ENCODE measurements around the gene C1orf226.

DNA sequence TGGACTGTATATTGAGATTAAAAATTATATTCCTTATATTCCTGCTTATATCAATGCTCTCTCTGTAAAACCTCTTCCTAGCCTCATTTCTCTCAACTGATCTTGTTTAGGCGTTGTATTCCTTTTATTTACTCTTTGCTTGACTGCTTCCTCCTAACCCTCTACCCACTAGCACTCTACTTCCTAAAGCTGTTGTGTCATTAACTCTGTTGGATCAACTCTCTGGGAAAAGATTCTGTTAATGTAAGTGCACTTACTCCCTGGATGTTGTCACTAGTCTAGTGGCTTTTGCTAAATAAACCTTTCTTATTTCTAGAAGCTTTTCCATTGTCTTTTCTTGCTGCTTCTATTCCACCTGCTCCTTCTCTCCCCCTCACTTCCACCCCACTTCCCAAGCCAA, 11.4 kb upstream of the C1orf226 start:
- TF ChIP-seq, protein P1, sequence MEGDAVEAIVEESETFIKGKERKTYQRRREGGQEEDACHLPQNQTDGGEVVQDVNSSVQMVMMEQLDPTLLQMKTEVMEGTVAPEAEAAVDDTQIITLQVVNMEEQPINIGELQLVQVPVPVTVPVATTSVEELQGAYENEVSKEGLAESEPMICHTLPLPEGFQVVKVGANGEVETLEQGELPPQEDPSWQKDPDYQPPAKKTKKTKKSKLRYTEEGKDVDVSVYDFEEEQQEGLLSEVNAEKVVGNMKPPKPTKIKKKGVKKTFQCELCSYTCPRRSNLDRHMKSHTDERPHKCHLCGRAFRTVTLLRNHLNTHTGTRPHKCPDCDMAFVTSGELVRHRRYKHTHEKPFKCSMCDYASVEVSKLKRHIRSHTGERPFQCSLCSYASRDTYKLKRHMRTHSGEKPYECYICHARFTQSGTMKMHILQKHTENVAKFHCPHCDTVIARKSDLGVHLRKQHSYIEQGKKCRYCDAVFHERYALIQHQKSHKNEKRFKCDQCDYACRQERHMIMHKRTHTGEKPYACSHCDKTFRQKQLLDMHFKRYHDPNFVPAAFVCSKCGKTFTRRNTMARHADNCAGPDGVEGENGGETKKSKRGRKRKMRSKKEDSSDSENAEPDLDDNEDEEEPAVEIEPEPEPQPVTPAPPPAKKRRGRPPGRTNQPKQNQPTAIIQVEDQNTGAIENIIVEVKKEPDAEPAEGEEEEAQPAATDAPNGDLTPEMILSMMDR (IDR thresholded peaks at IDR 0.05; ENCODE audit: insufficient read depth, low read length, poor library complexity, severe bottlenecking) = no peak
- TF ChIP-seq EZH2phosphoT487 (conservative IDR thresholded peaks at IDR 0.05; ENCODE audit: low read length) = no peak

Measured in SU-DHL-6 (cell line).